Lower leg skin (tissue), 4 donors: Measurements from ENCODE around the gene GNAZ. TPM values are rescaled to one million over a fixed set of nuclear protein-coding genes. Genes with fewer than 3 reads are reported as not detected.

Source experiments
- DNase-seq, 2 donors: peaks; one replicate each; pipeline ENCODE4 v3.0.0-alpha.2; 2019; ENCODE audit warnings: low spot score in 2 of 2
- H3K4me3 ChIP-seq: fragments of 200-600 bp; sonication (generic); 2 replicates; pipeline ENCODE4 v1.5.1; 2017; ENCODE audit warnings: mild to moderate bottlenecking, low read depth; ENCODE audit not compliant: poor library complexity, severe bottlenecking
- CTCF ChIP-seq, 3 donors: fragments of 450-650 bp; IDR thresholded peaks; one replicate each; pipeline ENCODE4 v1.5.1; 2016; ENCODE audit warnings: antibody characterized with exemption in 3 of 3, mild to moderate bottlenecking in 3 of 3, moderate library complexity in 2 of 3
- POLR2A ChIP-seq, 2 donors: fragments of 450-650 bp; IDR thresholded peaks; one replicate each; pipeline ENCODE4 v1.6.1; 2016 to 2017; ENCODE audit warnings: antibody characterized with exemption in 2 of 2, mild to moderate bottlenecking in 1 of 2, moderate library complexity in 1 of 2
- WGBS, 2 donors: methylation state at CpG; one replicate each; pipeline ENCODE4 v1.1.5; 2018; 5-methylcytosine and 5-hydroxymethylcytosine counted together
- intact Hi-C: fragments of 100-400 bp; cut with DNase I; formaldehyde crosslinking; loops from one replicate; pipeline ENCODE4 v1.15.0; 2023; ENCODE audit warnings: low total_unique reads
- total RNA-seq, 4 donors: library from RNA; depleted of rRNA; stranded (reverse); fragments of >200 nt; gene quantifications; one replicate each; pipeline ENCODE4 v1.1.0, GENCODE V29; 2016

GNAZ gene
- total RNA-seq, 4 donors from 2014 or later: 1.5 to 3.6 (median 2.0) TPM

- TF ChIP-seq CTCF (IDR thresholded peaks at IDR 0.05): no peak
- no peak for TF ChIP-seq POLR2A (IDR thresholded peaks at IDR 0.05)
- H3K4me3 ChIP-seq: no peak overlapping the region
- DNase-seq: no peak
- 86 to 94% methylated on average over 7 of the region's 7 CpGs for WGBS, 2 donors
- intact Hi-C loops: no loop called here
Measured at GRCh38 chr22:23153994-23154393, 83.7 kb downstream of the GNAZ start.

GRCh38 chr22:23154461-23154860, 84.1 kb downstream of the GNAZ start:
- TF ChIP-seq POLR2A (IDR thresholded peaks at IDR 0.05) (no peak), CTCF (IDR thresholded peaks at IDR 0.05) (no peak)
- no peak overlapping the region for H3K4me3 ChIP-seq
- DNase-seq: no peak
- intact Hi-C loops: no loop called here
- WGBS, 2 donors: 86 to 94% methylated on average over 5 of the region's 5 CpGs

- no peak for DNase-seq
- WGBS, 2 donors: 94 to 97% methylated on average over 3 of the region's 3 CpGs
- TF ChIP-seq POLR2A (IDR thresholded peaks at IDR 0.05): no peak
- TF ChIP-seq CTCF (IDR thresholded peaks at IDR 0.05): no peak
- intact Hi-C loops: no loop called here
- H3K4me3 ChIP-seq: no peak overlapping the region
Measured at GRCh38 chr22:23155143-23155542, 84.8 kb downstream of the GNAZ start.

GRCh38 chr22:23155831-23156230, 85.5 kb downstream of the GNAZ start:
- no peak overlapping the region for H3K4me3 ChIP-seq
- 87 to 92% methylated on average over 8 to 9 of the region's 9 CpGs for WGBS, 2 donors
- no peak for DNase-seq
- no peak for TF ChIP-seq POLR2A (IDR thresholded peaks at IDR 0.05)
- TF ChIP-seq CTCF (IDR thresholded peaks at IDR 0.05): no peak
- intact Hi-C loops: no loop called here

GRCh38 chr22:23156286-23156685, 86.0 kb downstream of the GNAZ start:
- no peak for TF ChIP-seq CTCF (IDR thresholded peaks at IDR 0.05)
- no peak for TF ChIP-seq POLR2A (IDR thresholded peaks at IDR 0.05)
- WGBS, 2 donors: 62 to 63% methylated on average over 8 of the region's 8 CpGs
- no peak overlapping the region for H3K4me3 ChIP-seq
- intact Hi-C loops: no loop called here
- no peak for DNase-seq
